Chondrocyte (in vitro differentiated cells): Measurements from ENCODE around the gene KCNG4. TPM values are rescaled to one million over a fixed set of nuclear protein-coding genes. Genes with fewer than 3 reads are reported as not detected.
A peak's percentile ranks its signal among the peaks of the same experiment; 100 is the strongest.

ENCODE experiments used
- DNase-seq: peaks from one replicate; pipeline ENCODE4 v3.0.0; 2021; ENCODE audit warnings: mixed read lengths, low spot score
- H3K27ac Mint-ChIP-seq: one replicate; pipeline ENCODE4 v1.8.0; 2021; ENCODE audit warnings: mild to moderate bottlenecking, moderate library complexity, mixed read lengths; ENCODE audit not compliant: unreplicated experiment
- H3K27me3 Mint-ChIP-seq: 2 replicates; pipeline ENCODE4 v1.8.0; 2021; ENCODE audit warnings: low read depth, mixed read lengths
- H3K36me3 Mint-ChIP-seq: 2 replicates; pipeline ENCODE4 v1.8.0; 2021; ENCODE audit warnings: low read depth, mixed read lengths
- H3K4me1 Mint-ChIP-seq: 2 replicates; pipeline ENCODE4 v1.8.0; 2021; ENCODE audit warnings: low read depth, mild to moderate bottlenecking, mixed read lengths
- H3K4me3 Mint-ChIP-seq: one replicate; pipeline ENCODE4 v1.8.0; 2021; ENCODE audit warnings: mild to moderate bottlenecking, moderate library complexity, mixed read lengths; ENCODE audit not compliant: unreplicated experiment
- H3K9me3 Mint-ChIP-seq: 2 replicates; pipeline ENCODE4 v1.8.0; 2021; ENCODE audit warnings: low read depth, mixed read lengths
- total RNA-seq: library from RNA; stranded (reverse); gene quantifications from 3 replicates; pipeline ENCODE4 v1.2.1, GENCODE V29; 2021
- TF ChIP-seq, protein P1 (sequence below): fragments of 200-600 bp; sonication (generic); IDR thresholded peaks from 2 replicates; pipeline ENCODE4 v1.5.0; 2021; ENCODE audit warnings: antibody characterized with exemption, mild to moderate bottlenecking, moderate library complexity

Gene KCNG4
- total RNA-seq, 1 donor from 2014 or later, result not detected

DNA sequence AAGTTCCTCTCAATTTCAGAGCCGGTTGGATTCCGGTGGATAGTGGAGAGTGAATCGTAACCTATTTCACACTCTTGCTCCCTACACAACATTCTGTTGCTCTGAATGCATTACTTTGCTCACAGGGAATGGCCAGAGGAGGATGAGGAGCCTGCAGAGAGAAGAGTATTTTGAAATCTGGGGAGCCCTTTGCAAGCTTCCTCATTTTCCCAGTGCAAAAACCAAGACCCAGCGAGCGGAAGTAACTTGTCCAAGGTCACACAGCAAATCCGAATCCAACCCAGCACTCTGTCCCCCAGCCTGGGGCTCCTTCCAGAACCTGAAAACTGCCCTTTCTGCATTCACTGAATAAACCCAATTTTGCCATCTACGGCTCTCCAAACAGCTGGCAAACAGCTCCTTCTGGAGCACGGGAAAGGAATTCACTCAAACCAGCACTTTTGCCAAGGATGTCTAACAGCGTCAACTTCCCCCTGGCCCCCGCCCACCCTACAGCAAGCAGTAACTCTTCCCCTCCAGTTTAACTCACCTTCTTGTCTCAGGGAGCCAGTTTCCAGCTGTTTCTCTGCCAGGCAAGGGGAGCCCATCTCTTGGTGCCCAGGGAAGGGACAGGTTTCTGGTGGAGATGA, 557 bp downstream of the KCNG4 start:
- Mint-ChIP-seq H3K9me3 (peaks cover 4% of the 10 kb centered on the region), H3K4me3 (no peak overlapping the region), H3K4me1 (no peaks in the 10 kb centered on the region), H3K27ac (no peak overlapping the region), H3K27me3 (peaks cover 79% of the 10 kb centered on the region), H3K36me3 (peaks cover 2% of the 10 kb centered on the region)
- DNase-seq, result no peak
- TF ChIP-seq, protein P1, sequence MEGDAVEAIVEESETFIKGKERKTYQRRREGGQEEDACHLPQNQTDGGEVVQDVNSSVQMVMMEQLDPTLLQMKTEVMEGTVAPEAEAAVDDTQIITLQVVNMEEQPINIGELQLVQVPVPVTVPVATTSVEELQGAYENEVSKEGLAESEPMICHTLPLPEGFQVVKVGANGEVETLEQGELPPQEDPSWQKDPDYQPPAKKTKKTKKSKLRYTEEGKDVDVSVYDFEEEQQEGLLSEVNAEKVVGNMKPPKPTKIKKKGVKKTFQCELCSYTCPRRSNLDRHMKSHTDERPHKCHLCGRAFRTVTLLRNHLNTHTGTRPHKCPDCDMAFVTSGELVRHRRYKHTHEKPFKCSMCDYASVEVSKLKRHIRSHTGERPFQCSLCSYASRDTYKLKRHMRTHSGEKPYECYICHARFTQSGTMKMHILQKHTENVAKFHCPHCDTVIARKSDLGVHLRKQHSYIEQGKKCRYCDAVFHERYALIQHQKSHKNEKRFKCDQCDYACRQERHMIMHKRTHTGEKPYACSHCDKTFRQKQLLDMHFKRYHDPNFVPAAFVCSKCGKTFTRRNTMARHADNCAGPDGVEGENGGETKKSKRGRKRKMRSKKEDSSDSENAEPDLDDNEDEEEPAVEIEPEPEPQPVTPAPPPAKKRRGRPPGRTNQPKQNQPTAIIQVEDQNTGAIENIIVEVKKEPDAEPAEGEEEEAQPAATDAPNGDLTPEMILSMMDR, result peak; percentile 40

- H3K9me3 Mint-ChIP-seq, result no peaks in the 10 kb centered on the region
- H3K27ac Mint-ChIP-seq, result no peak overlapping the region
- DNase-seq, result peak; percentile 4
- H3K4me3 Mint-ChIP-seq, result no peak overlapping the region
- peaks cover 78% of the 10 kb centered on the region for H3K27me3 Mint-ChIP-seq
- no peaks in the 10 kb centered on the region for H3K4me1 Mint-ChIP-seq
- no peaks in the 10 kb centered on the region for H3K36me3 Mint-ChIP-seq
- TF ChIP-seq, protein P1, result no peak
Measured at GRCh38 chr16:84237994-84238750, 1.6 kb downstream of the KCNG4 start.

- no peak overlapping the region for H3K4me3 Mint-ChIP-seq
- TF ChIP-seq, protein P1, result no peak
- H3K27me3 Mint-ChIP-seq, result peaks cover 82% of the 10 kb centered on the region
- H3K4me1 Mint-ChIP-seq, result no peaks in the 10 kb centered on the region
- no peaks in the 10 kb centered on the region for H3K9me3 Mint-ChIP-seq
- no peak for DNase-seq
- H3K27ac Mint-ChIP-seq, result no peak overlapping the region
- H3K36me3 Mint-ChIP-seq, result no peaks in the 10 kb centered on the region
Measured at GRCh38 chr16:84236671-84237070, 3.1 kb downstream of the KCNG4 start.

GRCh38 chr16:84234321-84235241, 5.2 kb downstream of the KCNG4 start:
- H3K9me3 Mint-ChIP-seq, result no peaks in the 10 kb centered on the region
- DNase-seq, result no peak

More at GRCh38 chr16:84234321-84235241, 5.2 kb downstream of the KCNG4 start:
- Mint-ChIP-seq H3K4me3 (no peak overlapping the region), H3K4me1 (no peaks in the 10 kb centered on the region), H3K27ac (no peak overlapping the region), H3K27me3 (peaks cover 74% of the 10 kb centered on the region), H3K36me3 (no peaks in the 10 kb centered on the region)
- TF ChIP-seq, protein P1, result no peak
